ENCODE results near the gene CASK.

Gene CASK

DNA sequence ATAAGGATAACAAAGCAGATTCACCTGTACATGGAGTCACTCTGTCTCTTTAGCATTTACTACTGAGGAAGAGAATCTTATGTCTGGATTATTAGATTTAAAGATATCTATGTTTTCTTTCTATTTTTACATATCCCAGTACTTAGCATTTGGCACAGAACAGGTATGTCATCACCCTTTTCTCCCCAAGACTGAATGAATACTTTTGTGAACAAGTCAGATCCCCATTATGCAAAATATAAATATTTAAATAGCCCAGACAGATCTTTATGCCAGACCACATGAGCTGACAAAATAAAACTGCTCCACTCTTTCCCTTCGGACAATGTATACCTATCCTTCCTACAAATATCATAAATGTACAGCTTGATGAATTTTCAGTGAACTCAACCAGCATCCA is 94.5 kb downstream of the CASK start:
- Histone ChIP-seq H3K9me3 (ENCODE audit: control insufficient read depth, insufficient read depth, low read depth, low read length) (no peaks in the 10 kb centered on the region), H3K36me3 (ENCODE audit: control insufficient read depth, insufficient read depth, low read length) (peaks cover 4% of the 10 kb centered on the region; the same call in 1 of the 2 replicates), H3K27me3 (ENCODE audit: control insufficient read depth, insufficient read depth, low read length) (no peaks in the 10 kb centered on the region), H3K4me3 (ENCODE audit: low read depth, low read length) (no peak overlapping the region), H3K9ac (ENCODE audit: low read length) (no peak overlapping the region), H3K27ac (ENCODE audit: low read depth, low read length) (no peak overlapping the region), H3K4me1 (ENCODE audit: control insufficient read depth, insufficient read depth, low read length) (no peaks in the 10 kb centered on the region)

DNA sequence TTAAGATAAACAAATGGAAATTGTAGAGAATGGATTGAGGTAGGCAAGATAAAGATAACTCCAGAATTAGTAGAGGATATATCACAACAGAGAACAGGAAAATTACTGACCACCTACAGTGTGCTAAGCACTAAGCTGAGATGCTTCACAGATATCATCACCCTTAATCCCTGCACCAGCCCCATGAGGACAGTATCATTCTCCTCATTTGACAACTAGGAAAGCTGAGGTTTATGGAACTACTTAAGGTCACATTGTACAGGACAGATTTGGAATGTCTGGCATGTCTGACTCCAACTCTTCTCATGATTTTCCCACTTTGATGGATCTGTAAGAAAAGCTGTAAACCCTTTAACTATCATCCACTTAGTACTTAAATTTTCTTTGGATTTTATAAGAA is 95.5 kb downstream of the CASK start:
- Histone ChIP-seq H3K27me3 (ENCODE audit: control insufficient read depth, insufficient read depth, low read length) (no peaks in the 10 kb centered on the region), H3K27ac (ENCODE audit: low read depth, low read length) (no peak overlapping the region), H3K4me3 (ENCODE audit: low read depth, low read length) (no peak overlapping the region), H3K36me3 (ENCODE audit: control insufficient read depth, insufficient read depth, low read length) (peaks cover 4% of the 10 kb centered on the region; the same call in 1 of the 2 replicates), H3K9ac (ENCODE audit: low read length) (no peak overlapping the region), H3K4me1 (ENCODE audit: control insufficient read depth, insufficient read depth, low read length) (peaks cover 6% of the 10 kb centered on the region), H3K9me3 (ENCODE audit: control insufficient read depth, insufficient read depth, low read depth, low read length) (no peaks in the 10 kb centered on the region)

DNA sequence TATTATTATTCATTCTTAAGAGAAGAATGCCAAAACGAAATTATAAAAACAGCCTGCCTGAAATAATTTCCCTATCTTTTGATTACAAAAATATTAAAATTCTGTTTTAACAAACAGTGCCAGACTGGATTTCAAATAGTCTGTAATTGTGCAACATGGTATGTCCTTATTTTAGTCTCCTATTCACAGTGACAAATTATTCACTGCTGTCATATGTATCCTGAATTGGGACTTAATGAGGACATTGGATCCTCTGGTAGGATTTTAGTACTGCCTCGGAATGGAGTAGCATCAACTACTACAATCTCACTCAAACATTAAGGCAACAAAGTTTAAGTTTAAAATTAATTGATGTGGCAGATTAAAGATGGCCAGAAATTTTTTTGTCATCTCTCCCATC is 97.6 kb downstream of the CASK start:
- peaks cover 10% of the 10 kb centered on the region for H3K4me1 ChIP-seq (ENCODE audit: control insufficient read depth, insufficient read depth, low read length)
- peaks cover under 1% of the 10 kb centered on the region; the same call in 1 of the 2 replicates for H3K36me3 ChIP-seq (ENCODE audit: control insufficient read depth, insufficient read depth, low read length)
- no peak overlapping the region for H3K4me3 ChIP-seq (ENCODE audit: low read depth, low read length)
- H3K27ac ChIP-seq (ENCODE audit: low read depth, low read length): no peak overlapping the region
- H3K27me3 ChIP-seq (ENCODE audit: control insufficient read depth, insufficient read depth, low read length): no peaks in the 10 kb centered on the region
- no peaks in the 10 kb centered on the region; the same call in 1 of the 2 replicates for H3K9me3 ChIP-seq (ENCODE audit: control insufficient read depth, insufficient read depth, low read depth, low read length)
- no peak overlapping the region for H3K9ac ChIP-seq (ENCODE audit: low read length)

DNA sequence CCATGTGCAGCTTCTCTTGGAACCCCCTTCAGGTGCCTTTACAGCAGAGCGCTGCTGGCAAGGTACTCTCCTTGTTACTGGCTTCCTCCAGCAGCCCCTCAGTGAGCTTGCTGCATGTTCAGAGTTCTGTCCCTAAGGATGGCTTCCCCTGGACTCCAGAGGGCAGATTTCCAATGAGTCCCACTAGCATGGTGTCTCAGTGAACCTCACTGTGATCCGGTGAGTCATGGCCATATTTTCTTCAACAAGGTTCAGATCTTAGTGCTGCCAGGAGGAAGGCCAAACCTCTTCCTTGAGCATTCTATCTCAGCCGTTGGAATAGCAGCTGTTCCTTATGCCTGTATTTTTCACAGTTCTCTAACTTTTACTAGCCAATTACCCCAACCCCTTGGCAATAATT is 98.8 kb downstream of the CASK start:
- Histone ChIP-seq H3K4me1 (ENCODE audit: control insufficient read depth, insufficient read depth, low read length) (peaks cover 10% of the 10 kb centered on the region), H3K27ac (ENCODE audit: low read depth, low read length) (no peak overlapping the region), H3K9me3 (ENCODE audit: control insufficient read depth, insufficient read depth, low read depth, low read length) (no peaks in the 10 kb centered on the region; the same call in 1 of the 2 replicates), H3K36me3 (ENCODE audit: control insufficient read depth, insufficient read depth, low read length) (no peaks in the 10 kb centered on the region), H3K9ac (ENCODE audit: low read length) (no peak overlapping the region), H3K27me3 (ENCODE audit: control insufficient read depth, insufficient read depth, low read length) (no peaks in the 10 kb centered on the region), H3K4me3 (ENCODE audit: low read depth, low read length) (no peak overlapping the region)

DNA sequence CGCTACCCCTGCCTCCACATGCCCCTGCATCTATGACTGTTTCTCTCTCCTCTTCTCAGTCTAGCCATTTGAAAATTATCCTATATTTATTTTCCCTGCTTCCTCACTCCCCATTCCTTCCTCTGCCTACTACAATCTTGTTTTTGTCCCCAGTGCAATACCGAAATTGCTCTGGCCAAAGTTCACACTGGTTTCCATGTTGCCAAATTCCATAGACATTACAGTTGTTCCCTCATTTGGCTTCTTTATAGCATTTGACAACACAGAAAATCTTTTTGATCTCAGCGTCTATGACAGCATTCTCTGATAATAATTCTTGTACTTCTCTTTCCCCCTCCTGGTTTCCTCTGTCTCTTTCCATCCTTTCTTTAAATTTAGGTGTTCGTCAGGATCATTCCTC is 100.0 kb downstream of the CASK start:
- Histone ChIP-seq H3K4me1 (ENCODE audit: control insufficient read depth, insufficient read depth, low read length) (peaks cover 10% of the 10 kb centered on the region), H3K27ac (ENCODE audit: low read depth, low read length) (no peak overlapping the region), H3K36me3 (ENCODE audit: control insufficient read depth, insufficient read depth, low read length) (no peaks in the 10 kb centered on the region), H3K4me3 (ENCODE audit: low read depth, low read length) (no peak overlapping the region), H3K9ac (ENCODE audit: low read length) (no peak overlapping the region), H3K27me3 (ENCODE audit: control insufficient read depth, insufficient read depth, low read length) (no peaks in the 10 kb centered on the region), H3K9me3 (ENCODE audit: control insufficient read depth, insufficient read depth, low read depth, low read length) (no peaks in the 10 kb centered on the region; the same call in 1 of the 2 replicates)

DNA sequence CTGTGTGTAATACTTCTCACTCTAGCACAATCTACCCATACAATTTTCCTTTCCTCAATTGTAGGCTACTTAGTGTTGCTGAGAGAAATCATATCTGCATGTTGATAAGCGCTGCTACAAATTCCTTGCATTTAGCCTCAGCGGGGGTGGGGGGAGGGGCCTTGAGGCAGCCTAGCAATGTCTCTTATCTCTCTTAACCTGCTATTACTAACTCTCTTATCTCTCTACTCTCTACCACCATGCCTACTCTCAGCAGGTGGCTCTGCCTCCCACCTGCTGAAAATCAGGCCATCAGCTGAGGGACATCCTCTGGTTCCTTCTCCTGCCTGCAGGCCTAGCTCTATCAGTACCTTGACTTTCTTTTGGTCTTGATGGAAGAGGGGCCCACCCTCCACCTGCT is 100.5 kb downstream of the CASK start:
- no peaks in the 10 kb centered on the region for H3K27me3 ChIP-seq (ENCODE audit: control insufficient read depth, insufficient read depth, low read length)
- no peaks in the 10 kb centered on the region; the same call in 1 of the 2 replicates for H3K9me3 ChIP-seq (ENCODE audit: control insufficient read depth, insufficient read depth, low read depth, low read length)
- H3K4me3 ChIP-seq (ENCODE audit: low read depth, low read length): no peak overlapping the region
- peaks cover 10% of the 10 kb centered on the region for H3K4me1 ChIP-seq (ENCODE audit: control insufficient read depth, insufficient read depth, low read length)
- H3K36me3 ChIP-seq (ENCODE audit: control insufficient read depth, insufficient read depth, low read length): no peaks in the 10 kb centered on the region
- H3K27ac ChIP-seq (ENCODE audit: low read depth, low read length): no peak overlapping the region
- peak overlapping the region; percentile 38 for H3K9ac ChIP-seq (ENCODE audit: low read length)

DNA sequence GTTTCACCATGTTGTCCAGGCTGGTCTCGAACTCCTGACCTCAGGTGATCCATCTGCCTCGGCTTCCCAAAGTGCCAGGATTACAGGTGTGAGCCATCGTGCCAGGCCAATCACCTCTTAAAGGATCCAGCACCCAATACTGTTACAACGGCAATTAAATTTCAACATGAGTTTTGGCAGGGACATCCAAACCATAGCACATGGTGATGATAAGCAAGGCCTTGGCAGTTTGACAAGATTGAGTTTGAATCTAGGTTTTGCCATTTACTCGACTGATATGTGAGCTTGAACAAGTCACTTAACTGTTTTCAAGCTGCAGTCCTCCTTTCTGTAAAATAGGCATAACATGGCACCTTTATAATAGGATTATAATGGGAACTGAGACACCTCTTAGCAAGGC is 115.3 kb downstream of the CASK start:
- Histone ChIP-seq H3K27ac (ENCODE audit: low read depth, low read length) (no peak overlapping the region), H3K27me3 (ENCODE audit: control insufficient read depth, insufficient read depth, low read length) (no peaks in the 10 kb centered on the region), H3K4me3 (ENCODE audit: low read depth, low read length) (no peak overlapping the region), H3K9ac (ENCODE audit: low read length) (no peak overlapping the region), H3K4me1 (ENCODE audit: control insufficient read depth, insufficient read depth, low read length) (no peaks in the 10 kb centered on the region), H3K36me3 (ENCODE audit: control insufficient read depth, insufficient read depth, low read length) (peaks cover 4% of the 10 kb centered on the region), H3K9me3 (ENCODE audit: control insufficient read depth, insufficient read depth, low read depth, low read length) (peaks cover 26% of the 10 kb centered on the region)

DNA sequence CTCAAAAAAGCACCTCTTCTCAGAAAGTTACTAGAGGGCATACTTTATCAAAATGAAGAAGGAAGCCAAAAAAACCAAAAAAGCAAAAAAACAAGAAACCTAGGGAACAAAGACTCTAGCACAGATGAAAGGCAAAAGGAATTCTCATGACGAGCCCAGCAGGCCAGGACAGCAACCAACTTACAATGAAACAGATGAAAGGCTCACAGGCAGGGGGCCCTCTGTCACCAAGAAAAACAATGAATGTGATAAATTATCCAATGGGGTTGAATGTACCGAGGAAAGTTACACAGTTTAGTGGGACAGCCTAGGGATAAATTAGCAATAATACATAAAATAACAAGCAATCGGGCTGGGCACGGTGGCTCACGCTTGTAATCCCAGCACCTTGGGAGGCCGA is 120.4 kb downstream of the CASK start:
- Histone ChIP-seq H3K36me3 (ENCODE audit: control insufficient read depth, insufficient read depth, low read length) (peaks cover under 1% of the 10 kb centered on the region), H3K9ac (ENCODE audit: low read length) (no peak overlapping the region)

DNA sequence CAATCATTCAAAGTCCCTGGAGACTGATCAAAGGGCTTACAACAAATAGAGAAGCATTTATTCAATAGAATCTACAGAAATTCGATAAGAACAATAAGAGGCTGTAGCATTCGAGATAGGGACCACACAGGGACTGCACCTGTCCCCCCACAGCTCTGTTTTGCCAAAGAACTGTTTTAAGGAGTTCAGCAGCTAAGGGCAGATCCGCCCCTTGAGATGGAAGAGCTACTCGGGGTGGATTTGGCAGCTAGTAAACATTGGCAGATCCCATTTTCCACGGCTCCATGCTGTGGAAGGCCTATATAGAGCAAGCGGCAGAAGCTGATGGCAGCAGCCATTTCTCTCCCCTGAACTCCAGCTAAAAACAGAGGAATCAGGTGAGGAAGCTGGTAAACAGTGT is 123.7 kb downstream of the CASK start:
- Histone ChIP-seq H3K27ac (ENCODE audit: low read depth, low read length) (no peak overlapping the region), H3K4me1 (ENCODE audit: control insufficient read depth, insufficient read depth, low read length) (0 out of 2 replicates have a peak, but pooled peaks cover 3% of the 10 kb centered on the region), H3K27me3 (ENCODE audit: control insufficient read depth, insufficient read depth, low read length) (no peaks in the 10 kb centered on the region), H3K9me3 (ENCODE audit: control insufficient read depth, insufficient read depth, low read depth, low read length) (peaks cover 17% of the 10 kb centered on the region), H3K9ac (ENCODE audit: low read length) (no peak overlapping the region), H3K4me3 (ENCODE audit: low read depth, low read length) (no peak overlapping the region), H3K36me3 (ENCODE audit: control insufficient read depth, insufficient read depth, low read length) (no peaks in the 10 kb centered on the region)

More for the DNA sequence above, 120.4 kb downstream of the CASK start:
- H3K4me1 ChIP-seq (ENCODE audit: control insufficient read depth, insufficient read depth, low read length): 0 out of 2 replicates have a peak, but pooled peaks cover 3% of the 10 kb centered on the region
- no peaks in the 10 kb centered on the region for H3K27me3 ChIP-seq (ENCODE audit: control insufficient read depth, insufficient read depth, low read length)
- H3K9me3 ChIP-seq (ENCODE audit: control insufficient read depth, insufficient read depth, low read depth, low read length): peaks cover 29% of the 10 kb centered on the region
- no peak overlapping the region for H3K4me3 ChIP-seq (ENCODE audit: low read depth, low read length)
- no peak overlapping the region for H3K27ac ChIP-seq (ENCODE audit: low read depth, low read length)

DNA sequence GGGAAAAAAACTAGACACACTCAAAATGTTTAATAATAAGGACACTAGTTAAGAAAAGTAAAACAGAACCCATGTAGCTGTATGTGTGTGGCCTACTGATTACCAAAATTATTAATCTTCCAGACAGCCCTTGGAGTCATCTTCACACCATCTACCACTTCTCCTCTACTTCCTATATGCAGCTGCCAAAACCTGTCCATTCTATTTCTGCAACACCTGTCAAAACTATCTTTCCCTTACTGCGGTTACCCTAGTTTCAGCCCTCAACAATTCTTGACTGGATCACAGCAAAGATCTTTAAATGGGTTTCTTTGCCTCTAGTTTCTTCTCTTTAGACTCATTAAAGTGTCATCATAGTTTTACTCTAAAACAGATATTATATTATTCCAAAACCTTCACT is 126.8 kb downstream of the CASK start:
- H3K9ac ChIP-seq (ENCODE audit: low read length): no peak overlapping the region
- no peak overlapping the region for H3K27ac ChIP-seq (ENCODE audit: low read depth, low read length)
- no peaks in the 10 kb centered on the region for H3K36me3 ChIP-seq (ENCODE audit: control insufficient read depth, insufficient read depth, low read length)
- 0 out of 2 replicates have a peak, but pooled peaks cover 3% of the 10 kb centered on the region for H3K4me1 ChIP-seq (ENCODE audit: control insufficient read depth, insufficient read depth, low read length)
- H3K4me3 ChIP-seq (ENCODE audit: low read depth, low read length): no peak overlapping the region
- peaks cover 8% of the 10 kb centered on the region; the same call in 1 of the 2 replicates for H3K9me3 ChIP-seq (ENCODE audit: control insufficient read depth, insufficient read depth, low read depth, low read length)
- no peaks in the 10 kb centered on the region for H3K27me3 ChIP-seq (ENCODE audit: control insufficient read depth, insufficient read depth, low read length)

DNA sequence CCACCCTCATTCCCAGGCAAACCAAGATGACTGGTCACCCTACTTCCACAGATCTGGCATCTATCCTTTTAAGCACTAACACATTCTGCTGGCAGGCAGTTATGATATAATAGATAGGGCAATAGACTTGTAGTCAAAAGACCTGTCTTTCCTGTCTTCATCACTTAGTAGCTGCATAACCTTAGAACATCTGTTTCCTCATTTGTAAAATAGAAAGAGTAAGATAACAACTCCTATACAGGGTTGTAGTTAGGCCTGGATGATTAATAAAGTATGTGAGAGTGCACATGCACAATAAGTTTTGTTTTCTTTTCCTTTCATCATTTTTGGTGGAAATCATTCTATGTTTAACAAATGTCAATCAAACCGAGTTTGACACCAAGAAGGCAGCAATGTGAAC is 127.3 kb downstream of the CASK start:
- Histone ChIP-seq H3K36me3 (ENCODE audit: control insufficient read depth, insufficient read depth, low read length) (no peaks in the 10 kb centered on the region), H3K9me3 (ENCODE audit: control insufficient read depth, insufficient read depth, low read depth, low read length) (0 out of 2 replicates have a peak, but pooled peaks cover 3% of the 10 kb centered on the region), H3K4me3 (ENCODE audit: low read depth, low read length) (no peak overlapping the region), H3K4me1 (ENCODE audit: control insufficient read depth, insufficient read depth, low read length) (0 out of 2 replicates have a peak, but pooled peaks cover 3% of the 10 kb centered on the region), H3K9ac (ENCODE audit: low read length) (no peak overlapping the region), H3K27me3 (ENCODE audit: control insufficient read depth, insufficient read depth, low read length) (no peaks in the 10 kb centered on the region), H3K27ac (ENCODE audit: low read depth, low read length) (no peak overlapping the region)

DNA sequence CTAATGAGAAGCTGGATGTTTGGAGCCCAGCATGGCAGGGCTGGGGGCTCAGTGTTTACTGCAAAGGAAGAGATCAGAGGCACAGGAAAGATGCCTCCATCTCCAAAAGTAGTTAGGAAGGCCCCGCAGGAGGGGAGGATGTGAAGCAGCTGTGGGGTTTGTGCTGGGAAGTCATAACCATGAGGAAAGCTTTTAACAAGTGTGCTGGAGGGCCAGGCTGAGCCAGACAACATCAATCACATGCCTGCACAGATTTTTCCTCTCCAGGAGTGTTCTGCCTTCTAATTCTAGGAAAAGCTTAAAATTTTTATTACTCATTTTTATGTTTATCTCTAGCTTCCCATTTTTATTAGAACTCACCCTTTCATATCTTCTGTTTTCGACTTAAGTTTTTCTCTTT is 134.0 kb downstream of the CASK start:
- Histone ChIP-seq H3K27ac (ENCODE audit: low read depth, low read length) (no peak overlapping the region), H3K27me3 (ENCODE audit: control insufficient read depth, insufficient read depth, low read length) (no peaks in the 10 kb centered on the region), H3K9me3 (ENCODE audit: control insufficient read depth, insufficient read depth, low read depth, low read length) (no peaks in the 10 kb centered on the region), H3K36me3 (ENCODE audit: control insufficient read depth, insufficient read depth, low read length) (peaks cover 11% of the 10 kb centered on the region), H3K4me3 (ENCODE audit: low read depth, low read length) (no peak overlapping the region), H3K4me1 (ENCODE audit: control insufficient read depth, insufficient read depth, low read length) (no peaks in the 10 kb centered on the region), H3K9ac (ENCODE audit: low read length) (no peak overlapping the region)

Data from HUES6 (cell line).